CD4-positive, alpha-beta T cell treated with Interleukin-4 for 4 hours (primary cell): ENCODE data around the gene GNL1.

Experiments
- DNase-seq: peaks from one replicate; pipeline ENCODE4 v3.0.0-alpha.2; 2020

The GNL1 gene, protein sequence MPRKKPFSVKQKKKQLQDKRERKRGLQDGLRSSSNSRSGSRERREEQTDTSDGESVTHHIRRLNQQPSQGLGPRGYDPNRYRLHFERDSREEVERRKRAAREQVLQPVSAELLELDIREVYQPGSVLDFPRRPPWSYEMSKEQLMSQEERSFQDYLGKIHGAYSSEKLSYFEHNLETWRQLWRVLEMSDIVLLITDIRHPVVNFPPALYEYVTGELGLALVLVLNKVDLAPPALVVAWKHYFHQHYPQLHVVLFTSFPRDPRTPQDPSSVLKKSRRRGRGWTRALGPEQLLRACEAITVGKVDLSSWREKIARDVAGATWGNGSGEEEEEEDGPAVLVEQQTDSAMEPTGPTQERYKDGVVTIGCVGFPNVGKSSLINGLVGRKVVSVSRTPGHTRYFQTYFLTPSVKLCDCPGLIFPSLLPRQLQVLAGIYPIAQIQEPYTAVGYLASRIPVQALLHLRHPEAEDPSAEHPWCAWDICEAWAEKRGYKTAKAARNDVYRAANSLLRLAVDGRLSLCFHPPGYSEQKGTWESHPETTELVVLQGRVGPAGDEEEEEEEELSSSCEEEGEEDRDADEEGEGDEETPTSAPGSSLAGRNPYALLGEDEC

GRCh38 chr6:30556066-30556905 lies at the start of gene GNL1:
TSS of gene GNL1 (minus strand) at chr6:30556489. CDS start at chr6:30556203, 286 bp downstream.
- peak; percentile 98 for DNase-seq

DNA sequence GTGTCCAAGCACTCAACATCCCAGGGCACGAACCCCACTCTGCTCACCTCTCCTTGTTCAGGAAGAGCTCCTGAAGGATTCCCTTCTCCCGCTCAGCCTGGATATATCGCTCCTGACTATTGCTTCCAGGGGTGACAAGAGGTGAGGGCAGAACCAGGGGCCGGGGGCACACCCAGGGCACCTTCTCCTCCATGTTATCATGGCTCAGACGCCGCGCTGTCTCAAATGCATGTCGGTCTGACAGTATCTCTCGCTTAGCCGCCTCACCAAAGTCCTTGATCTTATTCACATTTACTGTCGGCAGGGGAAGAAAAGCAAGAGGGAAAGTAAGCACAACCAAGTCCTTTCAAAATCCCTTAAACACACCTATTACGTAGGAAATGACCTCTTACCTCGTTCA lies 47.7 kb upstream of the GNL1 start:
- DNase-seq: no peak

DNA sequence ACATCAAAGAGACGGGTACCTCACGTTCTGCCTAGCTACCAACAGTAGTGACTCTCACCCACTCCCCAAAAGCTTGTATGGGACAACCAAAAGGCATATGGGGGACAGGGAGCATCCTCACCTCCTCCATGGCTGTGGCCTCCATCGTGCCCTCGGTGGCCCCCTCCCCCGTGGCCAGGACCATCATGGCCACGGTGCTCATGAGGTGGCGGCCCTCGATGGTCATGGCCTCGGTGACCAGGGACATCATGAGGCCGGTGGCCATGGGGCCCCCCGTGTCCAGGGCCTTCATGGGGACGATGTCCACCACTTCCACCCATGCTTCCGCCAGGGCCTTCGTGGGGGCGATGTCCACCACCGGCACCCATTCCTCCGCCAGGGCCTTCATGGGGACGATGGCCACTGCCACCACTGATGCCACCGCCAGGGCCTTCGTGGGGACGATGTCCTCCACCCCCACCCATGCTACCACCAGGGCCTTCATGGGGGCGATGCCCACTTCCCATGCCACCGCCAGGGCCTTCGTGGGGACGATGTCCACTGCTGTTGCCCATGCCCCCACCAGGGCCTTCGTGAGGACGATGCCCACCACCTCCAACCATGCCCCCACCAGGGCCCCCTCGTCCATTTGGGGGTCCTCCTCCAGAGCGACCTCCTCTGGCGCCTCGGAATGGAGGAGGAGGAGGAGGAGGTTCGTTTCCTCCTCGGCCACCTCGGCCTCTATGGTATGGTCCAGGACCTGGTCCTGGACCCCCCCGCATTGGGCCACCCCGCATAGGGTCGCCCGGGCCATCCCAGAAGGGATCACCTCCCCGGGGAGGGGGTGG lies 45.7 kb upstream of the GNL1 start:
- DNase-seq: no peak

- DNase-seq: no peak
Observed at GRCh38 chr6:30601436-30601814, 45.1 kb upstream of the GNL1 start.

DNA sequence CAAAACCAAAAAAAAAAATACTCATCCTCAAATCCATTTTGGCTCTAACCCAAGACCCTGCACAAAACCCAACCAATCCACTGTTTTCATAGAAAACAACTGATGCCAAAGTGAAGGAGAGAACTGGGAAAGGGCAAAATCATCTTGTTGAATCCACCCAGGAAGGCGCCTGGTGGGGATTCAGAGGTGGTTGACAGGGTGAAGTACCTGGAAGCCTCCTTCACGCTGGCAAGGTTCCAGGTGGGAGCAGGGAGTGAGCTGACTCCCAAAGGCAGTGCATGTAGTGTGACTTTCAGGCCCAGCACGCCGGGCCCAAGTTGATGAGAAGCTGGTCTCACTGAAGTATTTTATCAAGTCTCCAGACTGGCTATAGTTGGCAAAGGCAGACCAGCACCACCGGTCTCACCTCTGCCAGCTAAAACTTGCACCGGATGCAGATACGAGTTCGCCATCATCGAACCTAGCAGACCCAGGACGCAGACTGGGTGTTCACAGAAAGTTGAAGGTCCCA lies 44.2 kb upstream of the GNL1 start:
- DNase-seq: no peak

DNA sequence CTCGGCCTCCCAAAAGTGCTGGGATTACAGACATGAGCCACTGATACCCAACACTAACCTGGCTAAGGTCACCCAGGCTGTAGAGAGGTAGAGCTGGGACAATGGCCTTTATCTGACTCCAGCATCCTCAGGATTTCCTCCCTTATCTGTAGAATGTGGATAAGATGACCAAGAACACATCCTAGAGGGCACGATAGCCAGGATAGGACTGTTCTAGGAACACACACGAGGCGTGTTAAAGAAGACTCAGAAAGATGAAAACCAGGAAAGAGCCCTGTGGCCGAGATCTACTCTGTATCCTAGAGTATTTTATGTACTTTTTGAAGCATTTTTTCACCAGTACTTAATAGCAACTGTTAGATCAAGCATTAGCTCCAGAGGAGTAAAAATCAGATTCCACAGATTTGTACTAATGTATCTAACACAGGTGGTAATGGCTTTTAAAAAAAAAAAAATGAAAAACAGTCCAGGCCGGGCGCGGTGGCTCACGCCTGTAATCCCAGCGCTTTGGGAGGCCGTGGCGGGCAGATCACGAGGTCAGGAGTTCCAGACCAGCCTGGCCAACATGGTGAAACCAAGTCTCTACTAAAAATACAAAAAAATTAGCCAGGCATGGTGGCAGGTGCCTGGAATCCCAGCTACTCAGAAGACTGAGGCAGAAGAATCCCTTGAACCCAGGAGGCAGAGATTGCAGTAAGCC lies 43.5 kb upstream of the GNL1 start:
- DNase-seq: no peak

DNA sequence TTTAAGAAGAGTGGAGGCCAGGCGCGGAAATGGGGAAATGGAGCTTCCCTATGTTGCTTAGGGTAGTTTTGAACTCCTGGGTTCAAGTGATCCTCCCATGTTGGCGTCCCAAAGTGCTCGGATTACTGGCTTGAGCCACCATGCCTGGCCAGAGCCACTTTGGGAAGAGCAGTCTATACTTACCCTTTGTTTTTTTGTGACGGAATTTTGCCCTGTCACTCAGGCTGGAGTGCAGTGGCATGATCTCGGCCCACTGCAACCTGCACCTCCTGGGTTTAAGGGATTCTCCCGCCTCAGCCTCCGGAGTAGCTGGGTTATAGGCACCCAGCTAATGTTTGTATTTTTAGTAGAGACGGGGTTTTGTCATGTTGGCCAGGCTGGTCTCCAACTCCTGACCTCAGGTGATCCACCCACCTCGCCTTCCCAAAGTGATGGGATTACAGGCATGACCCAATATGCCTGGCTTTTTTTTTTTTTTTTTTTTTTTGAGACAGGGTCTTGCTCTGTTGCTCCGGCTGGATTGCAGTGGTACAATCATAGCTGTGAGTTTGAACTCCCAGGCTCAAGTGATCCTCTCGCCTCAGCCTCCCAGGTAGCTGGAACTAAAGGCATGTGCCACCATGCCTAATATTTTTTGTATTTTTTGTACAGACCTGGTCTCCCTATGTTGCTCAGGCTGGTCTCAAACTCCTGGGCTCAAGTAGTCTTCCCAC lies 42.8 kb upstream of the GNL1 start:
- DNase-seq: no peak

- peak; percentile 79 for DNase-seq
Observed at GRCh38 chr6:30597315-30598144, 41.2 kb upstream of the GNL1 start.

DNA sequence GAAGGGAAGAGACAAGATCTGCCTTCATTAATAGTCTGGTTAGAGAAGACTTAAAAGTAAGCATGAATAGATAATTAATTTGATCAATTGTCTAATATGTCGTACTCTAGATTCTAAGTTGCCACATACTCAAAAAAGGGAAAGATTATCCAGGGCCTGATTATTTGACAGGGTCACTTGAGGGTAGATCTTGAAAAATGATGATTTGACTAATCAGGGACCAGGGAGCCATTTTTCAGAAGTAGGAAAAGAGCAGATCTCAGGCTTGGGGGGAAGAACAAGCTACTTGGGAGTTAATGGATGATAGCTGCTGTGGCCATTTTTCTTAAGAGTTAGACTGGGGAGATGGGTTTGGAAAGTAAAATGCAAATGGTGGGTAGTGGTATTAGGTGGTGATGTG lies 36.0 kb upstream of the GNL1 start:
- DNase-seq: no peak

DNA sequence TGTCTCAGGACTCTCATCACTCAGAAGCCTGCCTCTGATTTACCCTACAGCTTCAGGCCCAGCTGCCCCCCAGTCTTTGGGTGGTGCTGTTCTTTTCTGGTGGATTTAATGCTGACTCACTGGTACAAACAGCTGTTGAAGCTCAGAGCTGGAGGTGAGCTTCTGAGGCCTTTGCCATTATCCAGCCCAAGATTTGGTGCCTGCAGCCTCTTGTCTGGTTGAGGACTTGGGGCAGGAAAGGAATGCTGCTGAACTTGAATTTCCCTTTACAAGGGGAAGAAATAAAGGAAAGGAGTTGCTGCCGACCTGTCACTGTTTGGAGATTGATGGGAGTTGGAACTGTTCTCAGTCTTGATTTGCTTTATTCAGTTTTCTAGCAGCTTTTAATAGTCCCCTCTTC lies 34.7 kb upstream of the GNL1 start:
- DNase-seq: no peak

DNA sequence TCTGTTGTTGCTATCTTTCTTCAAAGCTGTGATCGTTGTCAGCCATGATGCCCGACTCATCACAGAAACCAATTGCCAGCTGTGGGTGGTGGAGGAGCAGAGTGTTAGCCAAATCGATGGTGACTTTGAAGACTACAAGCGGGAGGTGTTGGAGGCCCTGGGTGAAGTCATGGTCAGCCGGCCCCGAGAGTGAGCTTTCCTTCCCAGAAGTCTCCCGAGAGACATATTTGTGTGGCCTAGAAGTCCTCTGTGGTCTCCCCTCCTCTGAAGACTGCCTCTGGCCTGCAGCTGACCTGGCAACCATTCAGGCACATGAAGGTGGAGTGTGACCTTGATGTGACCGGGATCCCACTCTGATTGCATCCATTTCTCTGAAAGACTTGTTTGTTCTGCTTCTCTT lies 34.2 kb upstream of the GNL1 start:
- DNase-seq: no peak

DNA sequence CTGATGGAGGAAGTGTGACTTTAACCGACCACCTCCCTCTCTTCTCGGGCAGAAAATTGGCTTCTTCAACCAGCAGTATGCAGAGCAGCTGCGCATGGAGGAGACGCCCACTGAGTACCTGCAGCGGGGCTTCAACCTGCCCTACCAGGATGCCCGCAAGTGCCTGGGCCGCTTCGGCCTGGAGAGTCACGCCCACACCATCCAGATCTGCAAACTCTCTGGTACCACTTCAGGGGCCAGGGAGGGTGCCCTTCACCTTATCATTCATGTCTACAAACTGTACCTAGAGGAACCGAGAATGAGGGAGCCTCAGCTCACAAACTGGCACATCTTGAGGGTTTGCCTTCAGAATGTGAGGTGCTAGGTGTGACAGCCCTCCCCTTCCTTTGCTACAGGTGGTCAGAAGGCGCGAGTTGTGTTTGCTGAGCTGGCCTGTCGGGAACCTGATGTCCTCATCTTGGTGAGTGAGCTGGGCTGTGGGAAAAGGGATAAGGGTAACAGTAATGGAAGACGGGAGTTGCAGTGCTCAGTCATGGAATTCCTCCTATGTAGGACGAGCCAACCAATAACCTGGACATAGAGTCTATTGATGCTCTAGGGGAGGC lies 33.6 kb upstream of the GNL1 start:
- DNase-seq: no peak

DNA sequence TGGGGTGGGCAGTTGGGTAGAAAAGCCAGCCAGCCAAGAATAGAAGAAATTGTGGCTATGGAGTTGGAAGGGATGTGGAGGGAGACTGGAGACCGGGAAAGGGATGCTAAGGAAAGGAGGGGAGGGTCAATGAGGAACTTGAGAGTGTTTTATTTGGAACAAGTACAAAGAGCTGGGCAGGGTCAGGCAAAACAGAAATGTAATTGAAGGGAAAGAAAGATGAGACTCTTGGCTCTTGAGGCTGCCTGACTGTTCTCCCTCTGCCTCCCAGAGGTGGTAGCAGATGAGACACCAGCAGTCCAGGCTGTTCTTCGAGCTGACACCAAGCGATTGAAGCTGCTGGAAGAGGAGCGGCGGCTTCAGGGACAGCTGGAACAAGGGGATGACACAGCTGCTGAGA lies 27.6 kb upstream of the GNL1 start:
- DNase-seq: no peak

- no peak for DNase-seq
Observed at GRCh38 chr6:30578051-30578450, 21.8 kb upstream of the GNL1 start.

DNA sequence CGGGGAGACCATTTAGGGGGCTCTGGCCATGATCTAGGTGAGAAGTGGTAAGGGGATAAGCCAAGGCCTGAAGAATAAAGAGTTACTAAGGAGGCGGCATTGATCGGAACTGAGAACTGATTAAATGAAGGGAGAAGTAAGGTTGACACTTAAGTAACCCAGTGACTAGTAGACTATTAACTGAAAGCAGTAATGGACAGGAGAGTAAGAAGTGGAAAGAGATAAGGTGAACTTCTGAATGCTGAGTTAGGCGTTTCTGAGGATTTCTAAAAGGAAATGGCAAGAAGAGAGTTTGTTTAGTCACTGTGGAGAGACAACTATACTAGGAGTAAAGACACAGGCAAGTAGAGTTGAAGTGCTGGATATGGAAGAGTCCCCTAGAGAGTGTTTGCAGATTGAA lies 16.8 kb upstream of the GNL1 start:
- DNase-seq: no peak

DNA sequence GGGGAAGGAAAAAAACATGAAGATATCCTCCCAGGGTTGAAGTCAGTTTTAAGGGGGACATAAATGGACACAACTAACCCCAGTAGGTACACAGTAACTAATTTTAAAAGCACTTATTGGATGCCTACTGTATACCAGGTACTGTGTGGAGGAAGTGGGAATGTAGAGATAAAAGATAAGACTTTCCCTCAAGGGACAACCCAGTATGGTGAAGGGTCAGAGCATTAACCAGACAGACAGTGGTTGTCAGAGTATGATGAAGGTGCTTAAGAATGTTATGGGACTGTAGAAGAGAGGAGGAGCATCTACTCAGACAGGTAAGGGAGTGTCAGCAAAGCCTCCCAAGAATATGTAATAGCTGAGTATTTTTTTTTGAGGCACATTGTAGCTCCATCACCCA lies 15.9 kb upstream of the GNL1 start:
- no peak for DNase-seq

DNA sequence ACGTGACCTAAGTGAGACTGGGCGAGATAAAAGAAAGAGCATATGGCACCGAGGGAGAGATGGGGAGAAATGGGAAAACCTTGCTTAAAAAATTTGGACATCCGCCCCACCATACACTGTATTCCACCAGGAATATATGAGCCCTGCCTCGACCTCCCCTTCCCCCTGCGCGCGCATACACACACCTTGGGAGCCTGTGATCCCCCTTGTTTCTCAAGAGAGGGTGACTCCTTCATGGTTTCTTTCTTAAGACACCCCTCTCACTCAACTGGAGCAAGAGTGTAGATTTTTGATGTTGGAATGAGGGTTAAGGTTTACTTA lies 15.4 kb upstream of the GNL1 start:
- DNase-seq: no peak

GRCh38 chr6:30571075-30571761 lies 14.9 kb upstream of the GNL1 start, which contains the start of gene ABCF1:
TSS of gene ABCF1 (plus strand) at chr6:30571442. CDS start at chr6:30571488, 46 bp downstream.
- peak; percentile 97 for DNase-seq

- DNase-seq: no peak
Observed at GRCh38 chr6:30570740-30571074, 14.4 kb upstream of the GNL1 start.

DNA sequence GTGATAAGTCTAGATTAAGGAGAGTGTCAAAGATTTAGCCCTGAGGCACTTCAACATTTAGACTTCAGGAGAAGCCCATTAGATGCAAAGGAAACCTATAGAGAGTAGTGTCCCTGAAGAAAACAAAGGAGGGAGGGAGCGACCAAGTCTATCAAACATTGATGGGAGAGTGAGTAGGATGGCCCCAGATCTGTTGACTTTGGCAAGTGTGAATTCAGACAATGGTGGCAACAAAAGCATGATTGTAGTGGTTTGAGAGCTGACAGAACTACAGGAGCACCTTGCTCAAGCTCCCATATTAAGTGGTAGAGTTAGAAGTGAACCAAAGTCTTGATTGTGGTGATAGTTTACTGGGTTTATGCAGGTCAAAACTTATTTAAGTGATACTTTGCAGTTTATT lies 14.0 kb upstream of the GNL1 start:
- DNase-seq: no peak
